Right ventricle myocardium superior (tissue), 1 donor: Measurements from ENCODE around the gene RFTN1. TPM values are rescaled to one million over a fixed set of nuclear protein-coding genes. Genes with fewer than 3 reads are reported as not detected.

Experiments
- ATAC-seq: fragments of 200-7000 bp; cut with Tn5 transposase; one replicate; pipeline ENCODE4 v1.9.1; 2020; ENCODE audit warnings: mild to moderate bottlenecking; ENCODE audit not compliant: poor library complexity
- DNase-seq: peaks from one replicate; pipeline ENCODE4 v3.0.0-alpha.2; 2020
- intact Hi-C: fragments of 100-400 bp; cut with DNase I; formaldehyde crosslinking; loops from one replicate; pipeline ENCODE4 v1.11.2; 2022
- total RNA-seq: library from RNA; stranded (reverse); fragmentation: NEBNext Ultra II Directional; extraction: Animal tissue kit (Norgen Biotek cat#: 25700); gene quantifications from one replicate; pipeline ENCODE4 v1.2.1, GENCODE V29; 2021
- donor health status: DM: no; HTN: yes; CAD: no; lungs with severe emphysema.

RFTN1 gene
- total RNA-seq, 1 donor from 2014 or later = 25.8 TPM

- intact Hi-C loops = no loop called here
- DNase-seq (no peak), ATAC-seq (no peak)
Observed at GRCh38 chr3:16460273-16460672, 53.2 kb downstream of the RFTN1 start.

GRCh38 chr3:16456784-16457415 is 56.6 kb downstream of the RFTN1 start:
- ATAC-seq (no peak), DNase-seq (no peak)
- intact Hi-C loops = no loop called here

GRCh38 chr3:16455966-16456365 is 57.5 kb downstream of the RFTN1 start:
- intact Hi-C loops = no loop called here
- DNase-seq (no peak), ATAC-seq (no peak)

- DNase-seq (peak; percentile 61), ATAC-seq (peak; percentile 54)
- intact Hi-C loops = no loop called here
Observed at GRCh38 chr3:16455001-16455400, 58.5 kb downstream of the RFTN1 start.

- ATAC-seq = no peak
- intact Hi-C loops = no loop called here
Observed at GRCh38 chr3:16452261-16452660, 61.2 kb downstream of the RFTN1 start.

GRCh38 chr3:16449369-16449768 is 64.1 kb downstream of the RFTN1 start:
- ATAC-seq = peak; percentile 49
- no peak for DNase-seq
- intact Hi-C loops = no loop called here

More at GRCh38 chr3:16452261-16452660, 61.2 kb downstream of the RFTN1 start:
- no peak for DNase-seq

GRCh38 chr3:16448639-16449070 is 64.8 kb downstream of the RFTN1 start:
- peak; percentile 76 for DNase-seq
- peak; percentile 67 for ATAC-seq
- intact Hi-C loops = no loop called here

GRCh38 chr3:16447135-16447534 is 66.4 kb downstream of the RFTN1 start:
- ATAC-seq = no peak
- DNase-seq = no peak
- intact Hi-C loops = no loop called here

- intact Hi-C loops = no loop called here
- ATAC-seq = no peak
- no peak for DNase-seq
Observed at GRCh38 chr3:16444344-16444743, 69.2 kb downstream of the RFTN1 start.

GRCh38 chr3:16442730-16443129 is 70.8 kb downstream of the RFTN1 start:
- ATAC-seq = no peak
- DNase-seq = no peak
- intact Hi-C loops = no loop called here

- intact Hi-C loops = no loop called here
- ATAC-seq = no peak
- DNase-seq = no peak
Observed at GRCh38 chr3:16441371-16441875, 72.1 kb downstream of the RFTN1 start.

- peak; percentile 41 for ATAC-seq
- DNase-seq = no peak
Observed at GRCh38 chr3:16439848-16440708, 73.4 kb downstream of the RFTN1 start.

GRCh38 chr3:16439163-16439847 is 74.2 kb downstream of the RFTN1 start:
- DNase-seq (no peak), ATAC-seq (peak; percentile 79)
- intact Hi-C loops = no loop called here

More at GRCh38 chr3:16439848-16440708, 73.4 kb downstream of the RFTN1 start:
- intact Hi-C loops = no loop called here

- intact Hi-C loops = no loop called here
- ATAC-seq (peak; percentile 61), DNase-seq (no peak)
Observed at GRCh38 chr3:16437640-16438039, 75.9 kb downstream of the RFTN1 start.

GRCh38 chr3:16433701-16434151 is 79.8 kb downstream of the RFTN1 start:
- intact Hi-C loops = no loop called here
- ATAC-seq (no peak), DNase-seq (no peak)

GRCh38 chr3:16432714-16433113 is 80.8 kb downstream of the RFTN1 start:
- ATAC-seq (no peak), DNase-seq (no peak)
- intact Hi-C loops = no loop called here

- DNase-seq (no peak), ATAC-seq (no peak)
- intact Hi-C loops = no loop called here
Observed at GRCh38 chr3:16430717-16431630, 82.5 kb downstream of the RFTN1 start.

GRCh38 chr3:16429086-16429485 is 84.4 kb downstream of the RFTN1 start:
- DNase-seq (no peak), ATAC-seq (no peak)
- intact Hi-C loops = no loop called here
